ENCODE results near the gene MCU.
"Not testable (repeated sequence)": the region's sequence is repeated elsewhere in the genome, so short reads cannot be mapped to it uniquely, and the experiment has no call there.

The MCU gene

GRCh38 chr10:72850861-72851260 lies 158.9 kb downstream of the MCU start:
- DNase-seq: no peak

- no peak for DNase-seq
Measured at GRCh38 chr10:72851509-72851908, 159.6 kb downstream of the MCU start.

GRCh38 chr10:72852508-72852907 lies 160.6 kb downstream of the MCU start:
- no peak for DNase-seq

GRCh38 chr10:72855129-72855528 lies 163.2 kb downstream of the MCU start:
- no peak for DNase-seq

- DNase-seq: no peak
Measured at GRCh38 chr10:72855790-72856189, 163.8 kb downstream of the MCU start.

GRCh38 chr10:72858067-72858466 lies 166.1 kb downstream of the MCU start:
- DNase-seq: no peak

GRCh38 chr10:72862957-72863356 lies 171.0 kb downstream of the MCU start:
- no peak for DNase-seq

DNA sequence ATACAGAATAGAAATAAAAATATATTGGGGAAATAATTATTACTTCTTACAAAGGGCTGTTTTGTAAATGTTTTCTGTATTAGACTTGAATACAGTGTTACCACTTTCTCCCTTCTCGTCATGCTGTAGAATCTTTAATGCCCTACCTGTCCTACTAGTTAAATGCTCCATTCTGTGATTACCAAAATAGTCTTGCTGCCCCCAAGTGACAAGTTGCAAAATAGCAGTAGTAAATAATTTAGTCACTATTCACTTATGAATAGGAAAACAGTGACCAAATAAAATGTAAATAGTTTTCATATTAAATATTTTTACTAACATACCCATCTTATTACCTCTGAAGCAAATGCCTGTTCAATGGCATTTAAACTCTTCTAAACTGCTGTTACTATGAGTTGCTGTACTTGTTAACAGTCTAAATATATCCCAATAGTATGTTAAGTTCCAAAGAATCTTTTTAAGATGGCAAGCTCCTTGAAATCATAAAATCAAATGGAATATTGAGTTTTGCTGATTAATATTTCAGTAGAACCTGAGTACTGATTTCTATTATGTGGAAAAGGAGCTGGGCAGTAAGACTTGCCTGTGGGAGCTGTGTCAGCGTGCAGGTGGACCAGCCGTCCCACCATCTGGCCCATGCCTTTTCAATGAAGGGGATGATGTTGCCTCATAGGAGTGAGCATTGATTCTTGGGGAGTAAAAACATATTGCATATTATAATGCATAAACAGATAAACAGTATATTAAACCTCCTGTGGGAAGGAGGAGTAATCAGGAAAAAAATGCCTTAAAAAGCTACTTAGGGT lies 183.5 kb downstream of the MCU start:
- DNase-seq: no peak

DNA sequence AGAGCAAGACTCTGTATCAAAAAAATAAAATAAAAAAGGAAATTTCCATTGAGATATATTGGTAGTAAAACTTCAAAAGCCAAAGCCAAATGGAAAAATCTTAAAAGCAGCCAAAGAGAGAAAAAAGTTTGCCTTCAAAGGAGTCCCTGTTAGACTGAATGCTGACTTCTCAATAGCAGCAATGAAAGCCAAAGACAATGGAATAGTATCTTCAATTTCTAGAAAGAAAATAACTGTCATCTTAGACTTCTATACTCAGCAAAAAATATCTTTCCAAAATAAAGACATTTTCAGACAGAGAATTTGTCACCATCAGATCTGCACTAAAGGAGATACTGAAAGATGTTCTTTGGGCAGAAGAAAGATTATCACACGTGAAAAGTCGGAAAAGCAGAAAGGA lies 187.3 kb downstream of the MCU start:
- no peak for DNase-seq

DNA sequence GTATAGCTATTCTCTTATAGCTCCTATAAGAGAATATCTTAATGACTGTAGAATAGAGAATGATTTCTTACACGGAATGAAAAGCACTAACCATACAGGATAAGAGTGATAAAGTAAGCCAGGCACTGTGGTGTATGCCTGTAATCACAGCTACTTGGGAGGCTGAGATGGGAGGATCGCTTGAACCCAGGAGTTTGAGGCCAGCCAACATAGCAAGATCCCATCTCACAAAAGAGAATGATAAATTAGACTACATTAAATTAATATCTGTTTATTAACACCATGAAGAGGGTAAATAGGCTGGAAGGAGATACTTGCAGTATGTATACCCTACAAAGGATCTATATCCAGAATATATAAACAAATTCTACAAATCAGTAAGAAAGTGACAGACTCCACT lies 189.3 kb downstream of the MCU start:
- no peak for DNase-seq

DNA sequence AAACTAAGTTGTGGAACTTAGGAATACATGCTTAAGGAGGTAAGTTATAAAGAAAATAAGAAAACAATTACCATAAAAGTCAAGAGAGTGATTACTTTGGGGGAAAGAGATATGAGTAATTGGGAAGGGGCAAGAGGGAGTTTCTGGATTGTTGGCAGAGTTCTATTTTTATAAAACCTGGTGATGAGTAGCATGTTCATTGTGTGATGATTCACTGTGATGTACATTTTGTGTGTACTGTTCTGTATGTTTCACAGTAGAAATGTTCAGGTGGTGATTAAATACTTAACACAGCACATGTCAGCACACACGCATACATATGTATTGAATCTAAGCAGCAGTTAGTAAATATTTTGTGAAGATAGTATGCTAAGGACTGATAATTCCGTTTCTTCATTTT lies 191.9 kb downstream of the MCU start:
- DNase-seq: no peak

GRCh38 chr10:72885953-72886352 lies 194.0 kb downstream of the MCU start:
- DNase-seq: no peak

DNA sequence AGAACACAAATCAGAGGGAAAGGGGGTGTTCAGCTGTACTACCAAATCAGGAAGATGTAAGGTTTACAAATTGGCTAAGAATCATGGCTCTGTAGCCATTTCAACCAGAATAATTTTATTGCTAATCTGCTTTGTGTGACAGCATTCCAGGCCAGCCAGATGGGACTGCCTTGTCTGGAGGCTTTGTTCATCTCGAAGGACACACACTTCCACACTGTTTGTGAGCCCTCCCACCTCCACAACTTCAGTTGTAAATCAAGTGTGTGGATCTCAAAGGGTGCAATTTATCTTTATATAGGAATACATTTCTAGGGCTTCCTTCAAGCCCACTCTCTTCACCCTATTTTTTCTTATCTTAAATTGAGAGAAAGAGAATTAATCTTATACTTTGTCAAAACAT lies 194.7 kb downstream of the MCU start:
- DNase-seq: no peak

DNA sequence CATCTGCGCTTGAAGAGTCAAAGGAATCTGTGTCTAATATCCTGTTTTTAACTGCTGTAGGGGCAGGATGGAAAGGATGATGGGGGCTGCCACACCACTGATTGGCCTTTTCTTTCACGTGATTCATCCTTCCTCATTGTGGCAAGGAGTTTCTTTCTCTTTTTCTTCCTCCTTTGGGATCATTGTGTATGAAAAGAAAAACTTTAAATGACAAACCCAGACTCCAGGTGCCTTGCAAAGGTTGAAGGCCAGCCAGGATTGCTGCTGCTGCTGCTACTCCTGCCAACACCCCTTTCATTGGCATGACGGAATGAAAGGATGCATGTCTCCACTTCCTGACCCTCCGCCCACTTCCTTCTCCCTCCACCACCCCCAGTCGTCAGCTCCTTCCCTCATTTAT lies 195.1 kb downstream of the MCU start:
- DNase-seq: peak in 1 of 2 donors; percentile 4

DNA sequence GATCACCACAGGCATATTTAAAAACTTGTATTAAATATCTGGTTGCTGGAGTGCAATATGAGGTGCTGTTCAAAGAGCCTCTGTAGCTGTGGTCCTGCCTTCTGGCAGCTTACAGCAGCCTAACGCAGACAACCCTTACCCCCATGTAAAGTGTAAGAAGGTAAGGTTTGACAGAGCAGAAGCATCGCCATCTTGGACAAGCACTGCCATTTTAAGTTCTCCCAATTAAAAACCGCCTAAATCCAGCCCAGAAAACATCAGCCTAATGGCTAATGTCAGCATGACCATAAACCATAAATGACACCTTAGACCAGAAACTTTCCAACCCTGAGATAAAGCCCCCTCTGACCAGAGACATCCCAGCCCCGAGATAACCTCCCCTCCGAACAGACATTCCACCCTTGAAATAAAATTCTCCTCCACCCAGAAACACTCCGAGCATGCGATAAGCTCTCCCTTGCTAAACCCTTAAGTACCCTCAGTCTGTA lies 196.3 kb downstream of the MCU start:
- DNase-seq: no peak

- no peak for DNase-seq
Measured at GRCh38 chr10:72889391-72889831, 197.5 kb downstream of the MCU start.

DNA sequence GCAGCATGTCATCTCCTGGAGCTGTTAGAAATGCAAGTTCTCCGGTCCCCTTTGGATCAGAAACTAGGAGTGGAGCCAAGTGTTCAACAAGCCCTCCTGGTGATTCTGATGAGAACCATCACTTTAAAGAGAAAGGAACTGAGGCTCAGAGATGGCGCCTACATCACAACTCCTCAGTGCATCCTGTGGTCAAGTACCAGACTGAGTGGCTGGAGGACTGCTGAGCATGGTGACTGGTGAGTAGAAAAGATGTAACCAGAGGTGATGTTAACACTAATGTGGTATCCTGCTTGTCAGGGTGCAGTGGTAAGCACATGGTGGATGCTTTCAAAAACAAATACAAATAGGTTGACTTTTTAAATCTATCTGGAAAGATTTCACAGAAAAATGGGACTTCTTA lies 198.1 kb downstream of the MCU start:
- DNase-seq: no peak

GRCh38 chr10:72893136-72893798 lies 201.3 kb downstream of the MCU start, which contains the start of gene OIT3:
OIT3 (plus strand) TSS chr10:72893739; CDS start chr10:72893799, 60 bp downstream.
- DNase-seq: no peak

- no peak for DNase-seq
Measured at GRCh38 chr10:72895236-72895850, 203.4 kb downstream of the MCU start.

DNA sequence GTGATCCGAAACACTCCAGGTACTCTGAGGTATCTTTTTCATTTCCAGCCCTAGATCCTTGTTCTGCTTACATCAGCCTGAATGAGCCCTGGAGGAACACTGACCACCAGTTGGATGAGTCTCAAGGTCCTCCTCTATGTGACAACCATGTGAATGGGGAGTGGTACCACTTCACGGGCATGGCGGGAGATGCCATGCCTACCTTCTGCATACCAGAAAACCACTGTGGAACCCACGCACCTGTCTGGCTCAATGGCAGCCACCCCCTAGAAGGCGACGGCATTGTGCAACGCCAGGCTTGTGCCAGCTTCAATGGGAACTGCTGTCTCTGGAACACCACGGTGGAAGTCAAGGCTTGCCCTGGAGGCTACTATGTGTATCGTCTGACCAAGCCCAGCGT lies 206.7 kb downstream of the MCU start:
- DNase-seq: no peak

GRCh38 chr10:72899545-72899944 lies 207.6 kb downstream of the MCU start:
- DNase-seq: no peak

DNA sequence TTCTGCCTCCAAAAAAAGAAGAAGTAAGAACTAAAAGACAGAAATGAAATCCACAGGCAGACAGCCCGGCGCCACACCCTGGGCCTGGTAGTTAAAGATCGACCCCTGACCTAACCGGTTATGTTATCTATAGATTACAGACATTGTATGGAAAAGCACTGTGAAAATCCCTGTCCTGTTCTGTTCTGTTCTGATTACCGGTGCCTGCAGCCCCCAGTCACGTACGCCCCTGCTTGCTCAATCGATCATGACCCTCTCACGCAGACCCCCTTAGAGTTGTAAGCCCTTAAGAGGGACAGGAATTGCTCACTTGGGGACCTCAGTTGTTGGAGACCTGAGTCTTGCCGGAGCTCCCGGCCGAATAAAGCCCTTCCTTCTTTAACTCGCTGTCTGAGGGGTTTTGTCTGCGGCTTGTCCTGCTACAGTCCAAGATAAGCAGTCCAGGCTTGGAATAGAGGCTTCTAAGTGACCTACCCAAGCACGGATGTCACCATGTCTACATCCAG lies 212.1 kb downstream of the MCU start:
- not testable (repeated sequence) for DNase-seq

- no peak for DNase-seq
Measured at GRCh38 chr10:72904806-72905205, 212.9 kb downstream of the MCU start.

GRCh38 chr10:72906446-72906845 lies 214.5 kb downstream of the MCU start:
- no peak for DNase-seq
